H1 (cell line): Measurements from ENCODE around the gene FA2H. TPM values are rescaled to one million over a fixed set of nuclear protein-coding genes. Genes with fewer than 3 reads are reported as not detected.

Source experiments
- ASH2L ChIP-seq: fragments of 200-600, 300-600 bp; sonication (generic); IDR thresholded peaks from one replicate; pipeline ENCODE4 v1.7.1; 2017; ENCODE audit warnings: low read length
- BRCA1 ChIP-seq: IDR thresholded peaks from 2 replicates; pipeline ENCODE4 v1.6.1; 2012; ENCODE audit warnings: low read depth, low read length, improper control_type of control experiment
- CBX8 ChIP-seq: fragments of 300-800, 300-1000 bp; sonication (generic); IDR thresholded peaks from 2 replicates; pipeline ENCODE4 v1.7.1; 2016; ENCODE audit warnings: low read depth, low read length, borderline replicate concordance
- CTCF ChIP-seq, 3 experiments: IDR thresholded peaks; 1 replicate in 2 of 3; 2 replicates in 1 of 3; pipeline versions ENCODE4 v1.5.1 to v1.6.1; 2011; ENCODE audit warnings: low read length in 3 of 3, mild to moderate bottlenecking in 3 of 3, inconsistent platforms in 2 of 3, low read depth in 1 of 3, moderate library complexity in 1 of 3; ENCODE audit not compliant: insufficient read depth in 1 of 3; ENCODE audit errors: control extremely low read depth in 1 of 3
- EP300 ChIP-seq, 2 experiments: IDR thresholded peaks; 1 replicate in 1 of 2; 2 replicates in 1 of 2; pipeline ENCODE4 v1.6.1; 2011 to 2012; ENCODE audit warnings: low read depth in 2 of 2, low read length in 2 of 2, mild to moderate bottlenecking in 2 of 2, borderline replicate concordance in 1 of 2, inconsistent platforms in 1 of 2, moderate library complexity in 1 of 2
- HDAC2 ChIP-seq, 2 experiments: fragments of 300-600 bp in 1 of 2; sonication (generic) in 1 of 2; IDR thresholded peaks; 2 replicates each; pipeline ENCODE4 v1.6.1; 2011 to 2012; ENCODE audit warnings: low read depth in 2 of 2, low read length in 2 of 2, mild to moderate bottlenecking in 2 of 2, moderate library complexity in 2 of 2, borderline replicate concordance in 1 of 2, inconsistent platforms in 1 of 2
- MAFK ChIP-seq: IDR thresholded peaks from 2 replicates; pipeline ENCODE4 v1.6.1; 2012; ENCODE audit warnings: low read depth, mild to moderate bottlenecking, improper control_type of control experiment, low read length
- PHF8 ChIP-seq: fragments of 200-600 bp; sonication (generic); conservative IDR thresholded peaks from 2 replicates; pipeline ENCODE4 v1.7.1; 2012; ENCODE audit warnings: low read depth, mild to moderate bottlenecking, inconsistent platforms, low read length, moderate library complexity
- POU5F1 ChIP-seq: IDR thresholded peaks from 2 replicates; pipeline ENCODE4 v1.6.1; 2011; ENCODE audit warnings: low read depth, mild to moderate bottlenecking, low read length, moderate library complexity
- RAD21 ChIP-seq, 2 experiments: IDR thresholded peaks in 1 of 2; conservative IDR thresholded peaks in 1 of 2; 2 replicates each; pipeline ENCODE4 v1.6.1; 2011; ENCODE audit warnings: low read depth in 2 of 2, low read length in 2 of 2, improper control_type of control experiment in 1 of 2, inconsistent platforms in 1 of 2, mild to moderate bottlenecking in 1 of 2, moderate library complexity in 1 of 2
- RXRA ChIP-seq: IDR thresholded peaks from 2 replicates; pipeline ENCODE4 v1.6.1; 2011; ENCODE audit warnings: low read depth, mild to moderate bottlenecking, low read length, moderate library complexity; ENCODE audit not compliant: insufficient read depth
- SIN3A ChIP-seq, 2 experiments: IDR thresholded peaks in 1 of 2; conservative IDR thresholded peaks in 1 of 2; 2 replicates each; pipeline ENCODE4 v1.6.1; 2011 to 2012; ENCODE audit warnings: low read length in 2 of 2, improper control_type of control experiment in 1 of 2, low read depth in 1 of 2, mild to moderate bottlenecking in 1 of 2
- SIX5 ChIP-seq: IDR thresholded peaks from 2 replicates; pipeline ENCODE4 v1.6.1; 2011; ENCODE audit warnings: mild to moderate bottlenecking, low read depth, low read length
- SUZ12 ChIP-seq: fragments of 200-600 bp; sonication (generic); IDR thresholded peaks from 2 replicates; pipeline ENCODE4 v1.6.1; 2012; ENCODE audit warnings: mild to moderate bottlenecking, inconsistent platforms, low read length, moderate library complexity, mixed read lengths
- TAF1 ChIP-seq: IDR thresholded peaks from 2 replicates; pipeline ENCODE4 v1.6.1; 2011; ENCODE audit warnings: mild to moderate bottlenecking, low read depth, low read length
- TBP ChIP-seq: IDR thresholded peaks from 2 replicates; pipeline ENCODE4 v1.6.1; 2011; ENCODE audit warnings: low read depth, low read length, improper control_type of control experiment
- YY1 ChIP-seq: IDR thresholded peaks from 2 replicates; pipeline ENCODE4 v1.6.1; 2011; ENCODE audit warnings: low read depth, mild to moderate bottlenecking, low read length
- polyA plus RNA-seq, 7 experiments: library from polyadenylated mRNA; depleted of rRNA in 3 of 7; stranded (reverse) in 5 of 7; unstranded in 2 of 7; fragments of >200 nt in 5 of 7; fragments of 200-250 nt in 2 of 7; gene quantifications; 1 replicate in 5 of 7; 2 replicates in 1 of 7; 4 replicates in 1 of 7; pipeline versions ENCODE4 v1.2.1 to v1.2.3, GENCODE V29; 2011 to 2013; ENCODE audit warnings: missing spikeins in 2 of 7, mixed read lengths in 2 of 7
- total RNA-seq: library from RNA; stranded (reverse); fragmentation: NEBNext Ultra II Directional; extraction: Animal tissue kit (Norgen Biotek cat#: 25700); gene quantifications from 2 replicates; pipeline ENCODE4 v1.2.1, GENCODE V29; 2021
- TF ChIP-seq, protein P1 (sequence below): IDR thresholded peaks from 2 replicates; pipeline ENCODE4 v1.6.1; 2012; ENCODE audit warnings: inconsistent platforms

The FA2H gene
- total and polyA plus RNA-seq, 2 of the 8 experiments (the other 6 are each of a cell fraction or from before 2014, with no cell fraction given) = 2.1 to 2.5 TPM

GRCh38 chr16:74774223-74775139, at the start of gene FA2H (continued):
- TF ChIP-seq HDAC2 (IDR thresholded peaks at IDR 0.05; ENCODE audit: borderline replicate concordance in 1 of 2, low read depth in 2 of 2, low read length in 2 of 2) = peak; percentile 16 to 45; a peak in 2 of 4 replicates
- peak; percentile 52 for TF ChIP-seq ASH2L
- TF ChIP-seq TBP = no peak
- TF ChIP-seq BRCA1 = no peak
- TF ChIP-seq TAF1 = 0 out of 2 replicates have a peak, but pooled peaks have one; percentile 47
- TF ChIP-seq RXRA = no peak
- TF ChIP-seq YY1 = peak; percentile 42; the same call in 1 of the 2 replicates
- TF ChIP-seq POU5F1 = no peak
- no peak for TF ChIP-seq MAFK
- no peak for TF ChIP-seq CBX8
- no peak for TF ChIP-seq SIX5
- TF ChIP-seq RAD21 (IDR thresholded peaks at IDR 0.05 in 1 of 2, conservative IDR thresholded peaks at IDR 0.05 in 1 of 2; ENCODE audit: low read depth in 2 of 2, low read length in 2 of 2) = peak in 1 of 2 experiments; percentile 30; a peak in 1 of 4 replicates
- no peak; a peak in 1 of 4 replicates for TF ChIP-seq SIN3A (conservative IDR thresholded peaks at IDR 0.05 in 1 of 2, IDR thresholded peaks at IDR 0.05 in 1 of 2; ENCODE audit: low read depth in 1 of 2, low read length in 2 of 2)
- 0 out of 2 replicates have a peak, but pooled peaks have one; percentile 14 for TF ChIP-seq SUZ12
- TF ChIP-seq PHF8 = 0 out of 2 replicates have a peak, but pooled peaks have one; percentile 21
- TF ChIP-seq EP300 (IDR thresholded peaks at IDR 0.05; ENCODE audit: borderline replicate concordance in 1 of 2, low read depth in 2 of 2, low read length in 2 of 2) = 0 out of 3 replicates have a peak, but pooled peaks of 1 of the 2 experiments have one; percentile 37
- TF ChIP-seq CTCF (IDR thresholded peaks at IDR 0.05; ENCODE audit: control extremely low read depth in 1 of 3, insufficient read depth in 1 of 3, low read depth in 1 of 3, low read length in 3 of 3) = peak; percentile 22 to 48 (median 40)
- TF ChIP-seq, protein P1, sequence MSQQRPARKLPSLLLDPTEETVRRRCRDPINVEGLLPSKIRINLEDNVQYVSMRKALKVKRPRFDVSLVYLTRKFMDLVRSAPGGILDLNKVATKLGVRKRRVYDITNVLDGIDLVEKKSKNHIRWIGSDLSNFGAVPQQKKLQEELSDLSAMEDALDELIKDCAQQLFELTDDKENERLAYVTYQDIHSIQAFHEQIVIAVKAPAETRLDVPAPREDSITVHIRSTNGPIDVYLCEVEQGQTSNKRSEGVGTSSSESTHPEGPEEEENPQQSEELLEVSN = peak; percentile 56
